ENCODE results near the gene EFHD1. TPM values are rescaled to one million over a fixed set of nuclear protein-coding genes. Genes with fewer than 3 reads are reported as not detected.
A peak's percentile ranks its signal among the peaks of the same experiment; 100 is the strongest.

Gene EFHD1
- total and polyA plus RNA-seq, 9 of the 15 experiments (the other 6 are each of a cell fraction or from before 2014, with no cell fraction given): 0.66 to 9.1 (median 2.0) TPM

DNA sequence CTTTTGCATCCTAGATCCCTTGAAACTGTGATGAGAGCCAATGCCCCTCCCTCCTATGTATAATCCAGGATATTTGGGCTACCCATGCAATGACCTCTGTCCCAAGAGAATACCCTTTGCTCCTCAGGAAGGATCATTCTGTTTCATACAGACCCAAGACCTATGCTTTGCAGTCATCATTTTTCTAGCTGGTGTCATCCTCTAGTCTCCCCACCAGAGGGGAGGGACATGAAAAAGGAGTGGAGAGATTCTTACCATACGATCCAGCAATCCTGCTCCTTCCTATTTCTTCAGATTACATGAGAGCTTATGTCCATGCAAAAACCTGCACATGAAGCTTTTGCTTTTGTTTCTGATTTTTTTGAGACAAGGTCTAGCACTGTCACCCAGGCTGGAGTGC lies 50.0 kb downstream of the EFHD1 start:
- Histone ChIP-seq H3K27me3 (ENCODE audit: control insufficient read depth in 2 of 2, insufficient read depth in 2 of 2, low read length in 2 of 2) (peaks cover 0 to 6% of the 10 kb centered on the region in 2 experiments; a peak in 4 of 5 replicates), H3K9me3 (replicated peaks; ENCODE audit: control insufficient read depth, insufficient read depth, low read depth, low read length) (no peaks in the 10 kb centered on the region), H3K4me3 (no peak overlapping the region), H3K36me3 (ENCODE audit: control insufficient read depth, insufficient read depth, low read length) (no peaks in the 10 kb centered on the region), H3K4me2 (ENCODE audit: insufficient read depth, low read length) (no peak overlapping the region), H3K4me1 (replicated peaks in 1 of 2; ENCODE audit: control insufficient read depth in 2 of 2, insufficient read depth in 2 of 2, low read length in 2 of 2) (no peaks in the 10 kb centered on the region; a peak in 1 of 5 replicates), H2AFZ (ENCODE audit: low read depth, low read length) (no peak overlapping the region), H3K9me1 (ENCODE audit: control insufficient read depth, insufficient read depth, low read length) (no peaks in the 10 kb centered on the region), H4K20me1 (replicated peaks; ENCODE audit: control insufficient read depth, insufficient read depth, low read length) (no peaks in the 10 kb centered on the region), H3K79me2 (ENCODE audit: control insufficient read depth, insufficient read depth, low read length) (no peaks in the 10 kb centered on the region), H3K9ac (ENCODE audit: insufficient read depth in 1 of 2, low read depth in 2 of 2, low read length in 2 of 2) (no peak overlapping the region), H3K27ac (ENCODE audit: extremely low read depth, low read depth, low read length) (no peak overlapping the region)
- intact Hi-C loops (cut with micrococcal nuclease): no loop called here
- no TSS peak for BruUV-seq (replicated peaks)
- WGBS (ENCODE audit: insufficient coverage, low coverage, missing lambda C conversion rate): 0% methylated on average over 1 of the region's 1 CpG
- POLR2A ChIA-PET: no interaction called here
- in situ Hi-C loops (cut with MboI): no loop called here
- 0 out of 3 replicates have a peak, but pooled peaks have one; percentile 37 for ATAC-seq
- no peak for FAIRE-seq
- no peak for DNase-seq (ENCODE audit: extremely low read depth in 1 of 4, low spot score in 3 of 4)
- CTCF ChIA-PET (ENCODE audit: low intra/inter-chr PET ratio): no interaction called here
- TF ChIP-seq ZBTB26 (CRISPR knock-in tag; IDR thresholded peaks at IDR 0.05) (no peak), ZNF780A (CRISPR knock-in tag; IDR thresholded peaks at IDR 0.05) (no peak), ZNF175 (CRISPR knock-in tag; IDR thresholded peaks at IDR 0.05; ENCODE audit: low read depth) (no peak)
- TF ChIP-seq, protein P1, sequence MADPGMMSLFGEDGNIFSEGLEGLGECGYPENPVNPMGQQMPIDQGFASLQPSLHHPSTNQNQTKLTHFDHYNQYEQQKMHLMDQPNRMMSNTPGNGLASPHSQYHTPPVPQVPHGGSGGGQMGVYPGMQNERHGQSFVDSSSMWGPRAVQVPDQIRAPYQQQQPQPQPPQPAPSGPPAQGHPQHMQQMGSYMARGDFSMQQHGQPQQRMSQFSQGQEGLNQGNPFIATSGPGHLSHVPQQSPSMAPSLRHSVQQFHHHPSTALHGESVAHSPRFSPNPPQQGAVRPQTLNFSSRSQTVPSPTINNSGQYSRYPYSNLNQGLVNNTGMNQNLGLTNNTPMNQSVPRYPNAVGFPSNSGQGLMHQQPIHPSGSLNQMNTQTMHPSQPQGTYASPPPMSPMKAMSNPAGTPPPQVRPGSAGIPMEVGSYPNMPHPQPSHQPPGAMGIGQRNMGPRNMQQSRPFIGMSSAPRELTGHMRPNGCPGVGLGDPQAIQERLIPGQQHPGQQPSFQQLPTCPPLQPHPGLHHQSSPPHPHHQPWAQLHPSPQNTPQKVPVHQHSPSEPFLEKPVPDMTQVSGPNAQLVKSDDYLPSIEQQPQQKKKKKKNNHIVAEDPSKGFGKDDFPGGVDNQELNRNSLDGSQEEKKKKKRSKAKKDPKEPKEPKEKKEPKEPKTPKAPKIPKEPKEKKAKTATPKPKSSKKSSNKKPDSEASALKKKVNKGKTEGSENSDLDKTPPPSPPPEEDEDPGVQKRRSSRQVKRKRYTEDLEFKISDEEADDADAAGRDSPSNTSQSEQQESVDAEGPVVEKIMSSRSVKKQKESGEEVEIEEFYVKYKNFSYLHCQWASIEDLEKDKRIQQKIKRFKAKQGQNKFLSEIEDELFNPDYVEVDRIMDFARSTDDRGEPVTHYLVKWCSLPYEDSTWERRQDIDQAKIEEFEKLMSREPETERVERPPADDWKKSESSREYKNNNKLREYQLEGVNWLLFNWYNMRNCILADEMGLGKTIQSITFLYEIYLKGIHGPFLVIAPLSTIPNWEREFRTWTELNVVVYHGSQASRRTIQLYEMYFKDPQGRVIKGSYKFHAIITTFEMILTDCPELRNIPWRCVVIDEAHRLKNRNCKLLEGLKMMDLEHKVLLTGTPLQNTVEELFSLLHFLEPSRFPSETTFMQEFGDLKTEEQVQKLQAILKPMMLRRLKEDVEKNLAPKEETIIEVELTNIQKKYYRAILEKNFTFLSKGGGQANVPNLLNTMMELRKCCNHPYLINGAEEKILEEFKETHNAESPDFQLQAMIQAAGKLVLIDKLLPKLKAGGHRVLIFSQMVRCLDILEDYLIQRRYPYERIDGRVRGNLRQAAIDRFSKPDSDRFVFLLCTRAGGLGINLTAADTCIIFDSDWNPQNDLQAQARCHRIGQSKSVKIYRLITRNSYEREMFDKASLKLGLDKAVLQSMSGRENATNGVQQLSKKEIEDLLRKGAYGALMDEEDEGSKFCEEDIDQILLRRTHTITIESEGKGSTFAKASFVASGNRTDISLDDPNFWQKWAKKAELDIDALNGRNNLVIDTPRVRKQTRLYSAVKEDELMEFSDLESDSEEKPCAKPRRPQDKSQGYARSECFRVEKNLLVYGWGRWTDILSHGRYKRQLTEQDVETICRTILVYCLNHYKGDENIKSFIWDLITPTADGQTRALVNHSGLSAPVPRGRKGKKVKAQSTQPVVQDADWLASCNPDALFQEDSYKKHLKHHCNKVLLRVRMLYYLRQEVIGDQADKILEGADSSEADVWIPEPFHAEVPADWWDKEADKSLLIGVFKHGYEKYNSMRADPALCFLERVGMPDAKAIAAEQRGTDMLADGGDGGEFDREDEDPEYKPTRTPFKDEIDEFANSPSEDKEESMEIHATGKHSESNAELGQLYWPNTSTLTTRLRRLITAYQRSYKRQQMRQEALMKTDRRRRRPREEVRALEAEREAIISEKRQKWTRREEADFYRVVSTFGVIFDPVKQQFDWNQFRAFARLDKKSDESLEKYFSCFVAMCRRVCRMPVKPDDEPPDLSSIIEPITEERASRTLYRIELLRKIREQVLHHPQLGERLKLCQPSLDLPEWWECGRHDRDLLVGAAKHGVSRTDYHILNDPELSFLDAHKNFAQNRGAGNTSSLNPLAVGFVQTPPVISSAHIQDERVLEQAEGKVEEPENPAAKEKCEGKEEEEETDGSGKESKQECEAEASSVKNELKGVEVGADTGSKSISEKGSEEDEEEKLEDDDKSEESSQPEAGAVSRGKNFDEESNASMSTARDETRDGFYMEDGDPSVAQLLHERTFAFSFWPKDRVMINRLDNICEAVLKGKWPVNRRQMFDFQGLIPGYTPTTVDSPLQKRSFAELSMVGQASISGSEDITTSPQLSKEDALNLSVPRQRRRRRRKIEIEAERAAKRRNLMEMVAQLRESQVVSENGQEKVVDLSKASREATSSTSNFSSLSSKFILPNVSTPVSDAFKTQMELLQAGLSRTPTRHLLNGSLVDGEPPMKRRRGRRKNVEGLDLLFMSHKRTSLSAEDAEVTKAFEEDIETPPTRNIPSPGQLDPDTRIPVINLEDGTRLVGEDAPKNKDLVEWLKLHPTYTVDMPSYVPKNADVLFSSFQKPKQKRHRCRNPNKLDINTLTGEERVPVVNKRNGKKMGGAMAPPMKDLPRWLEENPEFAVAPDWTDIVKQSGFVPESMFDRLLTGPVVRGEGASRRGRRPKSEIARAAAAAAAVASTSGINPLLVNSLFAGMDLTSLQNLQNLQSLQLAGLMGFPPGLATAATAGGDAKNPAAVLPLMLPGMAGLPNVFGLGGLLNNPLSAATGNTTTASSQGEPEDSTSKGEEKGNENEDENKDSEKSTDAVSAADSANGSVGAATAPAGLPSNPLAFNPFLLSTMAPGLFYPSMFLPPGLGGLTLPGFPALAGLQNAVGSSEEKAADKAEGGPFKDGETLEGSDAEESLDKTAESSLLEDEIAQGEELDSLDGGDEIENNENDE (IDR thresholded peaks at IDR 0.05; ENCODE audit: low read depth, low read length): no peak
- TF ChIP-seq, protein P2, sequence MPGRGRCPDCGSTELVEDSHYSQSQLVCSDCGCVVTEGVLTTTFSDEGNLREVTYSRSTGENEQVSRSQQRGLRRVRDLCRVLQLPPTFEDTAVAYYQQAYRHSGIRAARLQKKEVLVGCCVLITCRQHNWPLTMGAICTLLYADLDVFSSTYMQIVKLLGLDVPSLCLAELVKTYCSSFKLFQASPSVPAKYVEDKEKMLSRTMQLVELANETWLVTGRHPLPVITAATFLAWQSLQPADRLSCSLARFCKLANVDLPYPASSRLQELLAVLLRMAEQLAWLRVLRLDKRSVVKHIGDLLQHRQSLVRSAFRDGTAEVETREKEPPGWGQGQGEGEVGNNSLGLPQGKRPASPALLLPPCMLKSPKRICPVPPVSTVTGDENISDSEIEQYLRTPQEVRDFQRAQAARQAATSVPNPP (IDR thresholded peaks at IDR 0.05; ENCODE audit: borderline replicate concordance, insufficient read depth, insufficient read length): no peak
- TF ChIP-seq, protein P3, sequence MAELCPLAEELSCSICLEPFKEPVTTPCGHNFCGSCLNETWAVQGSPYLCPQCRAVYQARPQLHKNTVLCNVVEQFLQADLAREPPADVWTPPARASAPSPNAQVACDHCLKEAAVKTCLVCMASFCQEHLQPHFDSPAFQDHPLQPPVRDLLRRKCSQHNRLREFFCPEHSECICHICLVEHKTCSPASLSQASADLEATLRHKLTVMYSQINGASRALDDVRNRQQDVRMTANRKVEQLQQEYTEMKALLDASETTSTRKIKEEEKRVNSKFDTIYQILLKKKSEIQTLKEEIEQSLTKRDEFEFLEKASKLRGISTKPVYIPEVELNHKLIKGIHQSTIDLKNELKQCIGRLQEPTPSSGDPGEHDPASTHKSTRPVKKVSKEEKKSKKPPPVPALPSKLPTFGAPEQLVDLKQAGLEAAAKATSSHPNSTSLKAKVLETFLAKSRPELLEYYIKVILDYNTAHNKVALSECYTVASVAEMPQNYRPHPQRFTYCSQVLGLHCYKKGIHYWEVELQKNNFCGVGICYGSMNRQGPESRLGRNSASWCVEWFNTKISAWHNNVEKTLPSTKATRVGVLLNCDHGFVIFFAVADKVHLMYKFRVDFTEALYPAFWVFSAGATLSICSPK (IDR thresholded peaks at IDR 0.05; ENCODE audit: borderline replicate concordance): no peak

Measured in K562 (cell line).